GM18858 (cell line): ENCODE data around the gene MRTFA.

Source experiments
- ATAC-seq: cut with Tn5 transposase; IDR thresholded peaks from one replicate; pipeline ENCODE4 v1.9.1; 2021; ENCODE audit not compliant: unreplicated experiment

Gene MRTFA

GRCh38 chr22:40433416-40434090 lies 203.0 kb downstream of the MRTFA start:
- ATAC-seq = no peak

GRCh38 chr22:40432625-40433024 lies 203.9 kb downstream of the MRTFA start:
- no peak for ATAC-seq

GRCh38 chr22:40432157-40432556 lies 204.4 kb downstream of the MRTFA start:
- ATAC-seq = no peak

- ATAC-seq = no peak
Measured at GRCh38 chr22:40430991-40431390, 205.5 kb downstream of the MRTFA start.

GRCh38 chr22:40429481-40429880 lies 207.0 kb downstream of the MRTFA start:
- ATAC-seq = no peak

- no peak for ATAC-seq
Measured at GRCh38 chr22:40428796-40429195, 207.7 kb downstream of the MRTFA start.

- no peak for ATAC-seq
Measured at GRCh38 chr22:40426594-40427333, 209.8 kb downstream of the MRTFA start.

DNA sequence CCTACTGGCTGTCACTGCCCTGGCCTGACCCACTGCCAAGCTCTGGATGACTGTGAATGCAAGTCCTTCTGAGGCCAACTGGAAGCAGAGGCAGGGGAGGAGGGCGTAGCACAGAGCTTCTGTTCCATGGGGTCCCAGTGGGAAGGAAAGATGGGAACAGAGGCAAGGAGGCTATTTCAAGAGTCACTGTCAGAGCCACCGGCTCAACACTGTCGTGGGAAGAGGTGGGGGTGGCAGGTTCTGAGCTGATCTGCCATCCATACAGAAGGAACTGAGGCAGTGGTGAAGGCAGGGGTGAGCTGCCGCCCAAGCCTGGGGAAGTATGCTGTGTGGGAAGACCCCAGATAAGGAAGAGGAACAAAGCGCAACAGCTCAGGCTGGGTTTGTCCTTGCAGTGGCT lies 211.4 kb downstream of the MRTFA start:
- no peak for ATAC-seq

- no peak for ATAC-seq
Measured at GRCh38 chr22:40423882-40424640, 212.5 kb downstream of the MRTFA start.

DNA sequence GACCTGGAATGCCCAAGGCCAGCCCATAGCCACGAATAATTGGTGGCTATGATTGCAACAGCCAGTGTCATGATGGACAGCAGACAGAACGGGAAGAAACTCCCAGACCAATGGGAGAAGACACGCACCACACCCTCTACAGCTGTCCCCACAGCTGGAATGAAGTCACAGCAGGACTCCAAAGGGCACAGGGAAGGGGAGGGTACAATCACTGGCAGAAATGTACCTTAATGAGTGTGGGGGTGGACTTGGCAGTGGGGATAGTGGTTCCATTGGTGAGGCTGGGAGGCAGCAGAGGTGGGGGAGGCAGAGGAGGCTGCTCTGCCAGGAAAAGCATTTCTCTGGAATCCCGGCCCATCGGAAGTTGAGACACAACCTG lies 213.2 kb downstream of the MRTFA start:
- no peak for ATAC-seq

DNA sequence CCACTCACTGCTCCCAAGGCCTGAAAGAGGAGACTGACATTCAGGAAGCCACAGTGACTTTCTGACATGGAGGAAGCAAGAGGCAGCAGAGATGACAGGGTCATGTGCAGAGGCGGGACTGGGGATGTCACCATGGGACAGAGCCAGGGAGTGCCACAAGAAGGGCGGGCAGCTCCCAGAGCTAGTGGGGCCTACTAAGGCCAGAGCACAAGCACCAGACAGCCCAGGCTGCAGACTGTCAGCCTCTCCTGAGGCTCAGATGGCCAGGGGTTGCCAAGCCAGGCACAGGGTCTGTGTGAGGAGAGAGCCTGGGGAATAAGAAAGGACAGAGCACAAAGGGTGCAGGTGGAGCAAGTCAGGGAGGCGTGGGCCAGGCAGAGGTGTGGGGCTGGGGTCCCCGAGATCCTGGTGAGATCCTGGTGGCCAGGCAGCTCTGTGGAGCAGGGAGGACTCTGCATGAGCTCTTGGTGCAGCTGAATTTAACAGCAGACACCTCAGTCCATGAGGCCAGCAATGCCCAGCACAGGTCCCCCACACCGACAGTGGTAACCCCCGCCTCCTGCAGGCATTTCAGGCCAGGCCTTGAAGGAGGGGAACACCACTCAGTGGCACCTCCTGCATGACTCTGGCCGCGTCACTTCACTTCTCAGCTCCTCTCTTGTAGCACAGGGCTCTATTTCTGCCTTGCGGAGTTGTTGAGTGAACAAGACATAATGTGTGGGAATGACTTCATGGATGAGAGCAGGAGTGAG lies 213.8 kb downstream of the MRTFA start:
- ATAC-seq = no peak

DNA sequence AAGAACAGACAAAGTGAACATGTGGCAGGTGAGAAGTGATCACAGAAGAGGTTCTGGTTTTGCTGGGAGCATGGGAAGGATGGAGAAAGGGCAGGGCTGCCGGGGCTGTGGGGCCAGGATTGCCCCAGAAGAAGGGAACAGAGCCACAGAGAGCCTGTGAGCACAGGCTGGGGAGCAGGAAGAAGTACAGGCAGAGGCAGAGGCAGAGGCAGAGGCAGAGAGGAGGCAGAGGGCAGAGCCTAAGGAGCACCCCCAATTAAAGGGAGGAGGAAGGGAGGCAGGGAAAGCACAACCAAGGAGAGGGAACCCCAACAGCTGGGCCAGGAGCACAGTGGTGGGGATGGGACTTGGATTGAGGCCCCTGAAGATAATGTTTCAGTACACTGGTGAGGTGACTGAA lies 214.6 kb downstream of the MRTFA start:
- no peak for ATAC-seq

- ATAC-seq = no peak
Measured at GRCh38 chr22:40421082-40421350, 215.5 kb downstream of the MRTFA start.

DNA sequence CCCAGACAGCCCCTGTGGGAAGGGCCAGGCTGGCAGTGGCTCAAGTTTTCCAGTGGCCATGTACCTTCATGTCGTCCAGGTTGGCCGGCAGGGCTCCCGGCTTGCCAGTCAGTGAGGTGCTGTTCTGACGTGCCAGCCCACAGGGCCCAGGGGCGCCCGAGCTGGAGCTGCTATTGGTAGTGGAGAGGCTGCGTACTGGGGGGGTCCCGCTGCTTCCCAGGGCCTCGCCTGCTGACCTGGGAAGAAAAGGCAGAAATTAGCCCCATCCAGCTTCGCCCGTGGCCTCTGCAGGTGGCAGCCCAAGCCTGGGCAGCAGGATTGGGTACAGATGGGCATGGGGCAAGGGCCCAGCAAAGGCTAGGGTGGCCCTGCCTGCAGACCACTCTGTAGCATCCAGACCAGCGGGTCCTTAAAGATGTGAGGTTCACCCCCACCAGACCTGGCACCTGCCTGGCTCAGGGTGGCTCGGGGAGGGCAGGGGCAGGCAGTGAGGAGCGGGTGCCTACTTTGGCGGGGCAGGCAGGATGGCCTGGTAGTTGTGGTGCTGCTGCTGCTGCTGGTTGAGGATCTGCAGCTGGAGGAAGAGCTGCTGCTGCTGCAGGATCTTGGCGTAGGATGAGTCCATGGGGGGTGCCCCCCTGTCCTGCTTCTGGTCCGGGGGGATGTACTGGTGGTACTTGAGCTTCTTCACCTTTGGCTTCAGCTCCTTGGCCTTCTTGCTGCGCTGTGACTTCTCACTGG lies 216.0 kb downstream of the MRTFA start:
- ATAC-seq = no peak

DNA sequence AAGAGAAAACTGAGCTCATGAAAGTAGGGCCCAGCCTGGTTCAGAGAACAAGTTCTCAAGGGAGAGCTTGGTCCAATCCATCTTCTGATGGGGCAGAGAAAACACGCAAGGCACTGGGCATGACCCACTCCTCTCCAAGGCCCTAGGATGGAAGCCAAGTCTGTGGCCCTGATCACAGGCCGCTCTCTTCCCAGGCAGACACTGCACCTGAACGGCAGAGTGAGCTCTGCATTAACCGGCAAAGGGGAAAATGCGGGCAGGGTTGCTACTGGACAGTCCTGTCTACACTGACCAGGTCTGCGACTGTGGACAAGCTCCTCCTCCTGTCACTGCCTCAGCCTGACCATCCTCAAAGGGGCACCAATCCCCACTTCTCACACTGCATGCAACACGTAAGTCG lies 216.8 kb downstream of the MRTFA start:
- no peak for ATAC-seq

- ATAC-seq = no peak
Measured at GRCh38 chr22:40418366-40419201, 217.9 kb downstream of the MRTFA start.

DNA sequence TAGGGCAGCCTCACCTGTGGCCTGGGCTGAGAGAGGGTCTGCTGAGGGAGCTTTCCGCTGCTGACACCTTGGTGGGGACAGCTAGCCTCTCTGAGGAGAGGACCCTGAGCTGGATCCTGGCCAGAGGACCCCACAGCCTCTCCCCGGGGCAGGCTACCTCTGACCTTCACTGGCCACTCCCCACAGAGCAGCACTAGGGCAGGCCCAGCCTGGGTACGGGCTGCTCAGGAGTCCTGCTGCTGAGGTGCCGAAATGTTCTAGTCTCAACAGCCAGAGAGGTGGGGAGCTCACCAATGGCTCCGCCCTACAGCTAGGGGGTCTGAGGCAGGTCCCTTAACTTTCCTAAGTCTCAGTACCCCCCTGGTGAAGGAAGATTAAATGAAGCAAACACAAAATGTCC lies 218.6 kb downstream of the MRTFA start:
- no peak for ATAC-seq

GRCh38 chr22:40417041-40417440 lies 219.5 kb downstream of the MRTFA start:
- ATAC-seq = no peak

DNA sequence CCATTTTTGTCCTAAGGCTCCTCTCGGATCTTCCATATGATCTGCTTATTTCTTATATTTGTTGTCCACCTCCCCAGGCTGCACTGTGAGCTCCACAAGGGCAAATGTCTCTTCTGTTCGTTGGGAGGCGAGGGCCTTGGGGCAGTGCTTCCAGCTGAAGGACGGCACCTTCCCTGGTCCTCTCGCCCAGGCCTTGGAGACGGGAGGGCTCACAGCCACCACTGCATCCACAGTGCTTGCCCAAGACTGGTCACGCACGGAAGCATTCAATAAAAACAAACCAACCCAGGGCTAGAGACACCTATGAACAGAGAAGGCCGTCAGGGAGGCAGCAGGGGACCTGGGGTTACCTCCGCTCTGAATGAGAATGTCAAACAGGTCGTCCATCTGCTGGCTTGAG lies 219.9 kb downstream of the MRTFA start:
- ATAC-seq = no peak

DNA sequence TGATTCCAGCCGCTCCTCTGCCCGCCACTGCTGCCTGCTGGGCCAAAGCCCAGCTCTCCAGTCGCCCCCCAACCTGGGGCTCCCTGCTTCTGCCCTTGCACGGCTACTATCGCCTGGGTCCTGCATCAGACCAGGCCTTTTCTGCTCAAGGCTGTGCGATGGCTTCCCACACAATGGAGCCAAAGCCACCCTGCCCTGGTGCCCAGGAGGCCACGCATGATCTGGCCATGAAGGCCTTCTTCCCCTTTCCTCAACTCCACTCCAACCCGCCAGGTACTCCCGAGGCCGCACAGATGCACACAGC lies 220.3 kb downstream of the MRTFA start:
- no peak for ATAC-seq
